HFFc6 (cell line): ENCODE results near the gene EMP3. TPM values are rescaled to one million over a fixed set of nuclear protein-coding genes. Genes with fewer than 3 reads are reported as not detected.
"Not testable (repeated sequence)": the region's sequence is repeated elsewhere in the genome, so short reads cannot be mapped to it uniquely, and the experiment has no call there.

ENCODE experiments used
- DNase-seq: peaks from one replicate; pipeline ENCODE4 v3.0.0-alpha.2; 2018
- H3K27ac Mint-ChIP-seq: 2 replicates; pipeline ENCODE4 v1.8.0; 2020; ENCODE audit warnings: mild to moderate bottlenecking, mixed read lengths
- H3K27me3 Mint-ChIP-seq: 2 replicates; pipeline ENCODE4 v1.8.0; 2021; ENCODE audit warnings: mild to moderate bottlenecking, moderate library complexity, mixed read lengths; ENCODE audit not compliant: insufficient read depth
- H3K36me3 Mint-ChIP-seq: 2 replicates; pipeline ENCODE4 v1.8.0; 2021; ENCODE audit warnings: low read depth, mixed read lengths
- H3K4me1 Mint-ChIP-seq: 2 replicates; pipeline ENCODE4 v1.8.0; 2020; ENCODE audit warnings: low read depth, mixed read lengths
- H3K4me3 Mint-ChIP-seq: 2 replicates; pipeline ENCODE4 v1.8.0; 2020; ENCODE audit warnings: mild to moderate bottlenecking, moderate library complexity, mixed read lengths
- H3K9me3 Mint-ChIP-seq: 2 replicates; pipeline ENCODE4 v1.8.0; 2020; ENCODE audit warnings: mild to moderate bottlenecking, mixed read lengths
- total RNA-seq, 6 experiments: library from RNA; stranded (reverse); fragmentation: NEBNext Ultra II Directional; extraction: Animal tissue kit (Norgen Biotek cat#: 25700); gene quantifications; 2 replicates in 1 of 6; 3 replicates in 5 of 6; pipeline ENCODE4 v1.2.3, GENCODE V29; 2021
- TF ChIP-seq, protein P1 (sequence below): fragments of 200-600 bp; sonication (generic); IDR thresholded peaks from 2 replicates; pipeline ENCODE4 v1.5.0; 2021; ENCODE audit warnings: antibody characterized with exemption, mild to moderate bottlenecking

EMP3 gene
- total RNA-seq, 6 experiments from 2014 or later, result 471 to 574 (median 525) TPM

DNA sequence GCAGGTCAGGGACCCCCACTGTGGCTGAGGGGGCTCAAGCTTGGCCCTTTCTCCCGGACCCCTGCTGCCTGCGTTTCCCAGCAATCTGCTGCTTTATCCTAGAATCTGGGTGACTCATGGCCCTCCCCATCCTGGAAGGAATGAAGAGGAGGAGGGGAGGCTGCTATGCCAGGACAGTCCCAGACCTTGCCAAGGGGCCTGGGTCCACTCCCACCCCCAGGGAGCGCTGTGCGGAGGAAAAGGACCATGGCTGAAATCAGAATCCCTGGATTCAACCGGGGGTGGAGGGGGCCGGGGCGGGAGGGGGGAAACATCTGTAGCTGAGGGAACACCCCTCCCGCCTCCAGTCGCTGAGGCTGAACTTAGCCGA is 35.0 kb upstream of the EMP3 start:
- DNase-seq, result peak; percentile 47
- Mint-ChIP-seq H3K36me3 (peaks cover 17% of the 10 kb centered on the region), H3K4me3 (peak overlapping the region; percentile 89), H3K27ac (no peak overlapping the region), H3K4me1 (peaks cover 20% of the 10 kb centered on the region), H3K27me3 (peaks cover under 1% of the 10 kb centered on the region), H3K9me3 (peaks cover 18% of the 10 kb centered on the region)
- TF ChIP-seq, protein P1, sequence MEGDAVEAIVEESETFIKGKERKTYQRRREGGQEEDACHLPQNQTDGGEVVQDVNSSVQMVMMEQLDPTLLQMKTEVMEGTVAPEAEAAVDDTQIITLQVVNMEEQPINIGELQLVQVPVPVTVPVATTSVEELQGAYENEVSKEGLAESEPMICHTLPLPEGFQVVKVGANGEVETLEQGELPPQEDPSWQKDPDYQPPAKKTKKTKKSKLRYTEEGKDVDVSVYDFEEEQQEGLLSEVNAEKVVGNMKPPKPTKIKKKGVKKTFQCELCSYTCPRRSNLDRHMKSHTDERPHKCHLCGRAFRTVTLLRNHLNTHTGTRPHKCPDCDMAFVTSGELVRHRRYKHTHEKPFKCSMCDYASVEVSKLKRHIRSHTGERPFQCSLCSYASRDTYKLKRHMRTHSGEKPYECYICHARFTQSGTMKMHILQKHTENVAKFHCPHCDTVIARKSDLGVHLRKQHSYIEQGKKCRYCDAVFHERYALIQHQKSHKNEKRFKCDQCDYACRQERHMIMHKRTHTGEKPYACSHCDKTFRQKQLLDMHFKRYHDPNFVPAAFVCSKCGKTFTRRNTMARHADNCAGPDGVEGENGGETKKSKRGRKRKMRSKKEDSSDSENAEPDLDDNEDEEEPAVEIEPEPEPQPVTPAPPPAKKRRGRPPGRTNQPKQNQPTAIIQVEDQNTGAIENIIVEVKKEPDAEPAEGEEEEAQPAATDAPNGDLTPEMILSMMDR, result no peak

DNA sequence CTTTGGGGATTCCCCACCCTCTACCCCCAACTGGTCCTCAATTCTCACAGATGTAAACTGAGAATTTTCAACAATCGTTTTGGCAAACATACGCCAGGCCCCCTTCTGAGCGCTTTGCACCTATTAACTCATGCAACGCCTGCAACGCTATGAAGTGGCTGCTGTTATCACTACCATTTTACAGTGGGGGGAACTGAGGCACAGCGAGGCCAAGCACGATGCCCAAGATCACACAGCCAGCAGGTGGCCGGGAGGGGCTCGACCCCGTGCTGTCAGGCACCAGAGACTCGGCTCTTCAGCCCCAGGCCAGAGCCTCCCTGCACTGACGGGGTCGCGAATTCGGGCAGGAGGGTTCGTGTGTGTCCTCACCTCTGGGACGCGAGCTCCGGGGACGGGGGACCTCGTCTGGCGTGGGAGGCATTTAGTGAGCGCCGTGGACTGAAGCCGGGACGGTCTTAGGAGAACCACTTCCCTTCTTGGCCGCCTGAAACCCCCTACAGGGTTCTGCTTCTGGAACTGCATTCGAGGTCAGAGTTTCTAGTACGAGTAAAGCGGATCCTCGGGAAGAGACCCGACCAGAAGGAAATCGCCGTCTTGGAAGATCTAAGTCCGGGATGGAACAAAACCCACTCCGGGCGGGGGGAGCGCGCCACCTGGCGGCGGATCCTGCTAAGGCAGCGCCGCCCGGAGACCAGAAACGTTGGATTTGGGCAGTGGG is 34.4 kb upstream of the EMP3 start:
- peaks cover 11% of the 10 kb centered on the region for H3K36me3 Mint-ChIP-seq
- H3K27ac Mint-ChIP-seq, result peak overlapping the region; percentile 69

DNA sequence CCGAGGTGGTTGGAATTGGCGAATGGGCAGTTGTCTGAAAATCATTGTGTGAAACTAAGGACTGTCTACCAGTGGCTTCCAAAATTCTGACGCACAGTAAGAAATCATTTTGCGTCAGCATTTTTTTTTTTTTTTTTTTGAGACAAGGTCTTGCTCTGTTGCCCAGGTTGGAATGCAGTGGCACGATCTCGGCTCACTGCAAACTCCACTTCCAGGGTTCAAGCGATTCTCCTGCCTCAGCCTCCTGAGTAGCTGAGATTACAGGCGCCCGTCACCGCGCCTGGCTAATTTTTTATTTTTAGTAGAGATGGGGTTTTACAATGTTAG is 33.9 kb upstream of the EMP3 start:
- not testable (repeated sequence) for H3K36me3 Mint-ChIP-seq, H3K27ac Mint-ChIP-seq, DNase-seq, H3K27me3 Mint-ChIP-seq, H3K9me3 Mint-ChIP-seq
- peaks cover 20% of the 10 kb centered on the region for H3K4me1 Mint-ChIP-seq
- H3K4me3 Mint-ChIP-seq, result peak overlapping the region; percentile 89; the same call in 1 of the 2 replicates
- TF ChIP-seq, protein P1, result peak; percentile 6; the same call in 1 of the 2 replicates

More for the DNA sequence above, 34.4 kb upstream of the EMP3 start:
- peaks cover 6% of the 10 kb centered on the region for H3K27me3 Mint-ChIP-seq
- TF ChIP-seq, protein P1, result peak; percentile 98
- peaks cover 20% of the 10 kb centered on the region for H3K4me1 Mint-ChIP-seq
- peak; percentile 64 for DNase-seq
- H3K9me3 Mint-ChIP-seq, result peaks cover 13% of the 10 kb centered on the region
- H3K4me3 Mint-ChIP-seq, result peak overlapping the region; percentile 89

DNA sequence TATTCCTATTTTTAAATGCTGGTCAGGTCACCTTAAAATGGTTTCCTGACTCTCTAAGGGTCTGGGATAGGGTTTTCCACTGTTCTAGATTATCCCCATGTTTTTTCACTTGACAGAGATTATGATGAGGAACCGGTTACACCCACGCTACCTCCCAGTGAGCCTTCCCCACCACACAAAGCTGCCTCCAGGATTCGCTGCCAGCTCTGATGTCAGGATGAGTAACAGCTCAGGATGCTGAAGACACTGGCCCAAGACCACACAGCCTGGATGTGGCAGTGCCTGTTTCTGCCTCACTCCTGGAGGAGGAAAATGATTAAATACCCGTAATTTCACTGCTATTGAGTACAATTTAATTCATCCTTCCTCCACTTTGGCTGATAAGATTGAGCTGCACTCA is 32.6 kb upstream of the EMP3 start:
- H3K27me3 Mint-ChIP-seq, result peaks cover 8% of the 10 kb centered on the region
- no peaks in the 10 kb centered on the region for H3K36me3 Mint-ChIP-seq
- H3K9me3 Mint-ChIP-seq, result no peaks in the 10 kb centered on the region
- TF ChIP-seq, protein P1, result no peak
- H3K4me3 Mint-ChIP-seq, result no peak overlapping the region
- H3K27ac Mint-ChIP-seq, result no peak overlapping the region
- peak; percentile 80 for DNase-seq
- peaks cover 20% of the 10 kb centered on the region for H3K4me1 Mint-ChIP-seq

DNA sequence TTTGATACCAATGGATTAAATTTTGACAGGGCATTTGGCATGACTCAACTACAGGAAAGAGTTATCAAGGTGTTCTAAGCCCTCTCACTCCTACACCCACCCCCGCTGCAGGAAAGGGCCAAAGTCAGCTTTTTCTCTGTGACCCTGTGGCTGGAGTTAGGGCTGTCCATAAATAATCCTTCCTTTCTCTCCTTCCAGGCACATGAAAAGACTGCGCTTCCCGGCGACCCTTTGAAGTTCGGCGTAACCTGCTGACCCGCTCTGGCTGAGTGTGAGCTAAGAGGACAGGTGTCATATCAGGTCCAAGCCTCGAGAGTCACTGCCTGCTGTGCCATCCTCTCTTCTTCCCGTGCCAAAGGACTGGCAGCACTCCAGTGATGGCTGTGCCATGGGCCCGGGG is 29.9 kb upstream of the EMP3 start:
- peaks cover 10% of the 10 kb centered on the region for H3K27me3 Mint-ChIP-seq

More for the DNA sequence above, 29.9 kb upstream of the EMP3 start:
- Mint-ChIP-seq H3K27ac (no peak overlapping the region), H3K4me3 (no peak overlapping the region), H3K9me3 (no peaks in the 10 kb centered on the region), H3K36me3 (no peaks in the 10 kb centered on the region), H3K4me1 (peaks cover 17% of the 10 kb centered on the region)
- no peak for DNase-seq
- TF ChIP-seq, protein P1, result no peak
